Measurements from ENCODE around the gene MYNN.

Gene MYNN

GRCh38 chr3:169755488-169755887 is 17.7 kb upstream of the MYNN start:
- FAIRE-seq (no peak), DNase-seq (ENCODE audit: insufficient read length, low spot score) (no peak)
- no peak for TF ChIP-seq TAF1 (IDR thresholded peaks at IDR 0.05; ENCODE audit: low read depth, low read length)
- no peak for TF ChIP-seq POLR2AphosphoS5 (IDR thresholded peaks at IDR 0.05; ENCODE audit: low read depth, low read length)
- no peak for TF ChIP-seq POU2F2 (IDR thresholded peaks at IDR 0.05; ENCODE audit: low read depth, low read length)
- no peak for TF ChIP-seq POLR2A (IDR thresholded peaks at IDR 0.05; ENCODE audit: low read depth, low read length)
- no peak for TF ChIP-seq PAX5 (IDR thresholded peaks at IDR 0.05; ENCODE audit: insufficient read depth, low read length, severe bottlenecking)
- TF ChIP-seq SPI1 (IDR thresholded peaks at IDR 0.05; ENCODE audit: low read depth, low read length) = no peak

- no peak for FAIRE-seq
- no peak for TF ChIP-seq POLR2AphosphoS5 (IDR thresholded peaks at IDR 0.05; ENCODE audit: low read depth, low read length)
- no peak for TF ChIP-seq POU2F2 (IDR thresholded peaks at IDR 0.05; ENCODE audit: low read depth, low read length)
- TF ChIP-seq PAX5 (IDR thresholded peaks at IDR 0.05; ENCODE audit: insufficient read depth, low read length, severe bottlenecking) = no peak
- no peak for TF ChIP-seq SPI1 (IDR thresholded peaks at IDR 0.05; ENCODE audit: low read depth, low read length)
- no peak for TF ChIP-seq TAF1 (IDR thresholded peaks at IDR 0.05; ENCODE audit: low read depth, low read length)
- no peak for TF ChIP-seq POLR2A (IDR thresholded peaks at IDR 0.05; ENCODE audit: low read depth, low read length)
- DNase-seq (ENCODE audit: insufficient read length, low spot score) = no peak
Measured at GRCh38 chr3:169758359-169758994, 14.7 kb upstream of the MYNN start.

- FAIRE-seq (peak; percentile 66), DNase-seq (ENCODE audit: insufficient read length, low spot score) (no peak)
- TF ChIP-seq POU2F2 (IDR thresholded peaks at IDR 0.05; ENCODE audit: low read depth, low read length) = no peak
- TF ChIP-seq PAX5 (IDR thresholded peaks at IDR 0.05; ENCODE audit: insufficient read depth, low read length, severe bottlenecking) = no peak
- no peak for TF ChIP-seq TAF1 (IDR thresholded peaks at IDR 0.05; ENCODE audit: low read depth, low read length)
Measured at GRCh38 chr3:169759256-169759655, 13.9 kb upstream of the MYNN start.

GRCh38 chr3:169760479-169760878 is 12.7 kb upstream of the MYNN start:
- no peak for DNase-seq (ENCODE audit: insufficient read length, low spot score)
- TF ChIP-seq POU2F2 (IDR thresholded peaks at IDR 0.05; ENCODE audit: low read depth, low read length) (no peak), POLR2AphosphoS5 (IDR thresholded peaks at IDR 0.05; ENCODE audit: low read depth, low read length) (no peak), PAX5 (IDR thresholded peaks at IDR 0.05; ENCODE audit: insufficient read depth, low read length, severe bottlenecking) (no peak)
- FAIRE-seq = no peak

- TF ChIP-seq POLR2A (IDR thresholded peaks at IDR 0.05; ENCODE audit: low read depth, low read length) = peak; percentile 52; the same call in 1 of the 2 replicates
- peak; percentile 78; the same call in 1 of the 2 replicates for TF ChIP-seq POLR2AphosphoS5 (IDR thresholded peaks at IDR 0.05; ENCODE audit: low read depth, low read length)
- TF ChIP-seq PAX5 (IDR thresholded peaks at IDR 0.05; ENCODE audit: insufficient read depth, low read length, severe bottlenecking) = no peak
- peak; percentile 66 for TF ChIP-seq TAF1 (IDR thresholded peaks at IDR 0.05; ENCODE audit: low read depth, low read length)
- peak; percentile 81 for TF ChIP-seq SPI1 (IDR thresholded peaks at IDR 0.05; ENCODE audit: low read depth, low read length)
- peak; percentile 36; the same call in 1 of the 2 replicates for TF ChIP-seq POU2F2 (IDR thresholded peaks at IDR 0.05; ENCODE audit: low read depth, low read length)
- FAIRE-seq = peak; percentile 90
- DNase-seq (ENCODE audit: insufficient read length, low spot score) = no peak
Measured at GRCh38 chr3:169764312-169764881, 8.8 kb upstream of the MYNN start.

GRCh38 chr3:169764882-169765612 is 8.1 kb upstream of the MYNN start, which contains the start of gene TERC:
Gene TERC, minus strand, starts transcription at chr3:169765060.
- TF ChIP-seq PAX5 (IDR thresholded peaks at IDR 0.05; ENCODE audit: insufficient read depth, low read length, severe bottlenecking) (no peak), POLR2AphosphoS5 (IDR thresholded peaks at IDR 0.05; ENCODE audit: low read depth, low read length) (peak; percentile 88), POLR2A (IDR thresholded peaks at IDR 0.05; ENCODE audit: low read depth, low read length) (peak; percentile 87), SPI1 (IDR thresholded peaks at IDR 0.05; ENCODE audit: low read depth, low read length) (0 out of 2 replicates have a peak, but pooled peaks have one; percentile 15), TAF1 (IDR thresholded peaks at IDR 0.05; ENCODE audit: low read depth, low read length) (peak; percentile 54; the same call in 1 of the 2 replicates), POU2F2 (IDR thresholded peaks at IDR 0.05; ENCODE audit: low read depth, low read length) (peak; percentile 73)
- FAIRE-seq = peak; percentile 80
- peak; percentile 56 for DNase-seq (ENCODE audit: insufficient read length, low spot score)

- TF ChIP-seq POLR2A (IDR thresholded peaks at IDR 0.05; ENCODE audit: low read depth, low read length) (peak; percentile 17; the same call in 1 of the 2 replicates), PAX5 (IDR thresholded peaks at IDR 0.05; ENCODE audit: insufficient read depth, low read length, severe bottlenecking) (no peak)
- FAIRE-seq (peak; percentile 82), DNase-seq (ENCODE audit: insufficient read length, low spot score) (peak; percentile 45)
Measured at GRCh38 chr3:169769287-169770181, 3.7 kb upstream of the MYNN start, which contains the start of gene ACTRT3. Gene ACTRT3, minus strand, starts transcription at chr3:169769561. Its CDS starts 41 bp downstream, at chr3:169769520.

GRCh38 chr3:169771497-169772304 is 1.5 kb upstream of the MYNN start:
- DNase-seq (ENCODE audit: insufficient read length, low spot score) = no peak
- peak; percentile 77 for FAIRE-seq
- TF ChIP-seq POLR2A (IDR thresholded peaks at IDR 0.05; ENCODE audit: low read depth, low read length) = no peak
- TF ChIP-seq PAX5 (IDR thresholded peaks at IDR 0.05; ENCODE audit: insufficient read depth, low read length, severe bottlenecking) = peak; percentile 11
- no peak for TF ChIP-seq SPI1 (IDR thresholded peaks at IDR 0.05; ENCODE audit: low read depth, low read length)
- 0 out of 2 replicates have a peak, but pooled peaks have one; percentile 16 for TF ChIP-seq POU2F2 (IDR thresholded peaks at IDR 0.05; ENCODE audit: low read depth, low read length)
- TF ChIP-seq TAF1 (IDR thresholded peaks at IDR 0.05; ENCODE audit: low read depth, low read length) = no peak
- no peak for TF ChIP-seq POLR2AphosphoS5 (IDR thresholded peaks at IDR 0.05; ENCODE audit: low read depth, low read length)

All from GM12891 (cell line).